HPDE6-E6E7 (cell line): ENCODE data around the gene GRIA4.
"Not testable (repeated sequence)": the region's sequence is repeated elsewhere in the genome, so short reads cannot be mapped to it uniquely, and the experiment has no call there.

Source experiments
- DNase-seq: peaks from one replicate; pipeline ENCODE4 v3.0.0; 2011; ENCODE audit warnings: missing footprints; ENCODE audit errors: extremely low spot score

The GRIA4 gene

GRCh38 chr11:105860105-105860504 lies 250.2 kb downstream of the GRIA4 start:
- DNase-seq = no peak

DNA sequence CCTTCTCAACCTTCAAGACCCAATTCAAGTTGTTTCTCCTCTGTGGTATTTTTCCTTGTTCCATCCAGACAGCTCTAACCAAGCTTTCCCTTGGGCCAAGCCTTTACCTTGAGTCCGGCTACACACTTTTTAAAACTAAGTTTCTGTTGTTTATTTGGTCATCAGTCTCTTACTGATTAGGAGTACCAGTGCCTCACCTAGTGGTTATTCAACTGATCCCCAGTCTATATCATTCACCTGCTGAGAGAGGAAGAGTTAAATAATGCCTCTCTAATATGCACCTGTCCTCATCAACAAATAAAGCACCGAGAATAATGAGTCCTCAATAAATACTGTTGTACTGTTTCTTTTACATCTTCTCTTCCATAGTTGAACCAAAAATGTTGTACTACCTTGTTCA lies 251.4 kb downstream of the GRIA4 start:
- DNase-seq = peak; percentile 4

GRCh38 chr11:105862736-105863367 lies 253.0 kb downstream of the GRIA4 start:
- DNase-seq = peak; percentile 33

- no peak for DNase-seq
These were observed 253.7 kb downstream of the GRIA4 start for GRCh38 chr11:105863523-105863922.

DNA sequence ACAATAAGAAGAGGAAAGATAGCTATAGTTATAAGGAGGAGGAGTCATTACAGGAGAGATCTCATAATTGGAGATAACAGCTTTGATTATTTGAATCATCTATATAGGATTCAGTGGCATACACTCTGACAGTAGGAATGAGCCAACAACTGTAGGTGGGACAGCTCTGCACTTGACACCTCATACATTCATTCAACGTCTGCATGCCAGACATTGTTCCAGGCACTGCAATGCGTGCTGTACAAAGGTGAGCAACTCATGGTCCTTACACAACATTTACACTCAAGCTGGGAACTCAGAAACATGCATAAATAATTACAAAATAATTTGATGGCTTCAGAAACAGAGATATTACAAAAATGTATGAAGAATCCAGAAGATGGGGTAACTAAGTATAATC lies 257.9 kb downstream of the GRIA4 start:
- DNase-seq = no peak

DNA sequence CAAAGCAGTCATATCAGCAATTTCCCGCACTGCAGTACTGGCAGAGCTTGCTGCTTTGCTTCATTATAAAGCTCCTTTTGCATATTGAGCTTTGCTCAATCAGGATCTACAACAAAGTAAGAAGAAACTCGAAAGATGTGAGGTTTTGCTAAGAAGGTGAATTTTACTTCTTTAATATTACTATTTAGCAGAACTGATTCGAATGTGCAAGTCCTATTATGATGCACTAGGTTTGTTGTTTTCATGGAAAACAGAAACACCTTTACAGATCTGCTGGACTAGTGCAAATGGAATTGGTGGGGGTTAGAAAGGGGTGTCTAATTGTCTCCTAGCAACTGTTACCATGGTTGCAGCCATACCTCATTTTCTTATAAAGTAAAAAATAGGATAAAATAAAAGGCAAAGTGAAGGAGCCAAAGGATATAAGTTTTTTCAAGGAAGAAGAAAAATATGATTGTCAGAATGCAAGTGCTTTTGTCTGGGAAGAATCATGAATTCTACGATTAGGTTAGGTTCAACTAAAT lies 259.0 kb downstream of the GRIA4 start:
- DNase-seq = no peak

- DNase-seq = no peak
These were observed 260.7 kb downstream of the GRIA4 start for GRCh38 chr11:105870516-105871113.

DNA sequence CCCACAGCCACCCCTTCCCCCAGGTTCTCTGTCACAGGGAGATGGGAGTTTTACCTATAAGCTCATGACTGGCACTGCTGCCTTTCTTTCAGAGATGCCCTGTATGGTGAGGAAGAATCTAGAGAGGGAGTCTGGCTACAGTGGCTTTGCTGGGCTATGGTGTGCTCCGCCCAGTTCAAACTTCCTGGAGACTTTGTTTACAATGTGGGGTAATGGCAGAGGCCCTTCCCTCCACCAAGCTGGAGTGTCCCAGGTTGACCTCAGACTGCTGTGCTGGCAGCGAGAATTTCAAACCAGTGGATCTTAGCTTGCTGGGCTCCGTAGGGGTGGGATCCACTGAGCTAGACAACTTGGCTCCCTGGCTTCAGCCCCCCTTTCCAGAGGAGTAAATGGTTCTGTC lies 268.6 kb downstream of the GRIA4 start:
- no peak for DNase-seq

GRCh38 chr11:105878927-105879326 lies 269.1 kb downstream of the GRIA4 start:
- not testable (repeated sequence) for DNase-seq

DNA sequence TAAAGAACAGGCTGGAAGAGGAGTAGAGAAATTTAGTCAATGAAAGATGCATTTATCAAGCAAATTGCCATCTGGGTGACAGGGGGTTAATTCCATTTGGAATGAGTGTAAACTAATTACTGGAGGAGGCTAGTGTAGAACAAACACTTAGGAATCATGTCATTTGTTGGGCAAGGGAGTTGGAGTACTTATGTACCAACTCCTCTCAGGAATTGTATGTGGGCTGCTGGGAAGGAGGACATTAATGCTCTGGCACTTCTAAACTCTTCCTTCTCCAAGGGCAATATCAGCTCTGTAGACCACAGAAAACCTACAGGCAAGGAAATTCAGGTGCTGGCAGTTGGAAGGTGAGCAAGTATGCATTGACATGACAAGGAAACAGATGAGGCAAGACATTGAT lies 271.2 kb downstream of the GRIA4 start:
- DNase-seq = no peak

- no peak for DNase-seq
These were observed 274.6 kb downstream of the GRIA4 start for GRCh38 chr11:105884436-105884835.

DNA sequence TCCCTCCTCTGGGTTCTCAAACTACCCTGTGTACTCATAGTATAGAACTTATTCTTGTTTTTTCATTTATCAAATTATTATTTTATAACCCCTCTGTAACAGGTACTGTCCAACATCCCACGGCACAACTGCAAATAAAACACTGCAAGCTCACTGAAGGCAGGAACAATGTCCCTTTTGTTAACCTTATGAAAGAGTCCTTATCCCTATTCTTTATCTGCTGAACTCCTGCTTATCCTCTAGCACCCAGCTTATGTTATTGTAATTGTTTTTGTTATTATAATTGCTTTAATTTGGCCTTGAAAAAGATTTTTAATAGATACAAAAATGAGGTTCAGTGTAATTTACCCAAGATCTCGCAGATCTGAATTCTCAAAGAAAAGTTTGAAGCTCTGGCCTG lies 281.8 kb downstream of the GRIA4 start:
- no peak for DNase-seq

DNA sequence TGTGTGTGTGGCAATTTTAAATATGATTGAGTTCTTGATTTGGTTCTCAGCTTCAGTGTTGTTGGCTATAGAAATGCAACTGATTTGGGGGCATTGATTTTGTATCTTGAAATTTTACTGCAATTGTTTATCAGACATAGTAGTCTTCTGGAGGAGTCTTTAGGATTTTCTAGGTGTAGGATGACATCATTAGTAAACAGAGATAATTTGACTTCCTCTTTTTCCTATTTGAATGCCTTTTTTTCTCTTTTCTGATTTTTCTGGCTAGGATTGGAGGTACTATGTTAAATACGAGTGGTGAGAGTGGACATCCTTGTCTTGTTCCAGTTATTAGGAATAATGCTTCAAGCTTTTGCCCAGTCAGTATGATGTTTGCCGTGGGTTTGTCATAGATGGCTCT lies 287.3 kb downstream of the GRIA4 start:
- DNase-seq = no peak

- DNase-seq = no peak
These were observed 289.9 kb downstream of the GRIA4 start for GRCh38 chr11:105899772-105900171.

GRCh38 chr11:105900515-105901035 lies 290.7 kb downstream of the GRIA4 start:
- DNase-seq = no peak

DNA sequence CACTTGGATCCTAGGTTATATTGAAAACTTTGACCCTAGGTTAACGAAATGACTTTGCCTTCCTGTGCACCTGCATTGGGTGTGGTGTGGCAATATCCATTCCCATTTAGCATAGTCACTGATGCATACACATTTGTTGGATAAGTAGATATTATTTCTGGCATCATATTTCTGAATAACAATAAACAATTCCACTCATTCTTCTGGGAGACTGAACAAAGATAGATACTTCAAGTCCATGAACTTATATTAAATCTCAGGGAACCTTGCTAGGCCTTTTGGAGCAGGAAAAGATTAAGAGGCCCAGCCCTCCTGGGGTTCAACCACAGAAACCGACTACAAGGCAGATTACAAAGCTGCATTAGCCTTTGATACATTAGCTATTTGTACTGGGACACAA lies 293.2 kb downstream of the GRIA4 start:
- no peak for DNase-seq

DNA sequence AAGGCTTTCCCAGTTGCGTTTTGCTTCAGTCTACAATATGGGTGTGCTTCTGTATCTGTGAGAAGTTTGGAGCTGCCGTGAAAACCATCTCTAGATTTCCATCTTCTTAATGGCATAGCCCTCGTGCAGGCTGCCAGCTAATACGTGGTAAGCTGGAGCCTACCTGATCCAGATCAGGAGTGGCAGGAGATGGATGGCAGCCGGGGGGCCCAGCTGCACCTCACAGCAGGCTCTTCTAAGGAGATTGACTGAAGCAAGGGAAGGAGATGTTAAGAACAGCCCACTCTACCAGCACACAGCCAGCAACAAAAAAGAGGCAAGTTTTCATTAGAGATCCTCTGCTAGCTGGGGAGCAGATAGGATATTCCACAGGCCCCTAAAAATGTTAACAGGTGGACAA lies 296.6 kb downstream of the GRIA4 start:
- DNase-seq = no peak

DNA sequence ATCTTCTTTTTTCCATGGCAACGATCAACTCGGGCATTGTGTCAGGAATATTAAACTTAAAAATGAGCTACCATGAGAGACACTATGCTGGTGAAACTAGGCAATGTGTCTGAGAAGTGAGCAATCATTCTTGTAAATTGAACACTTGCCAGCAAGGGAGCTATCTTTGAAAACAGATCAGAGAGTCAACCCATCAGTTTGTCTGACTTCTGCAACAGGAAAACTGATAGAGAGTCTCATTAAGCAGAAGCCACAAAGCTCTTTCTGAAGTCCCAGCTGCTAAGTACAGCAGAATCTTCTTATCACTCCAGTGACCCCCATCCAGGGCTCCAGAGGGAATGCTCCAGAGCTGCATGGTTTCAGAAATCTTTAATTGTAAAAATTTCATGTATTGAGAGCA lies 297.4 kb downstream of the GRIA4 start:
- DNase-seq = no peak

- peak; percentile 17 for DNase-seq
These were observed 300.3 kb downstream of the GRIA4 start for GRCh38 chr11:105910095-105910715.

DNA sequence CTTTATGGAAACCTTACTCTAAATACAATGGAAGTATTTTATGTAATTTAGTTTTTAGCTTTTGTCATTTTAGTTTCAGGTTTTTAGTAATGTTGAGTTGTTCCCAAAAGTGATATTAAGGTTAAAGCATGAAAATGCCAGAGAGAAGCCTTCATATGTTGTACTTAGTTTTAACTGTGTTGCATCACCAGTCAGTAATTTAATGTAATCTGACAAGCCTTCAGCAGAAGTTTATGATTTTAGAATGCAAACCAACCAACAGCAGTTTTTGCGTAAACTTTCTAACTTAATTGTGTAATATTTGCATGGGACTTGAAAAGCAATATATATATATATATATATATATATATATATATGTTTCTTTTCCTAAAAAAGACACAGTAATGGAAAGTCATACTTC lies 301.6 kb downstream of the GRIA4 start:
- DNase-seq = no peak

DNA sequence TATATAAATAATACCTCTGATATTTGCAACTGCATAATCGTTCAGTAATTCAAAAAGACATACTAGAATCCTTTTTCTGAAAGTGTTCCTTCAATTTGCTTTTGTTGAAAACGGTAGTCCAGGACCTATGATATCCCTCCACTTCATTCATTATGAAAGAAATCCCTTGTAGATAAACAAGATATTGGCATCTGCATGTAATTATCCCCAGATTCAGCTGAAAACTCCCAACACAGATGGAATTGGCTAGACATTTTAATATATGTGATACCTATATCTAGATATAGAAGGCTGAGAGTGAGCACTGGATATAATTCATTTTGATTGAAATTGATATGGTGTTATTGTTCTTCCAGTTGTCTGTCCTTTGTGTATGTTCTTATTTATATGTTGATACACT lies 302.8 kb downstream of the GRIA4 start:
- DNase-seq = no peak

DNA sequence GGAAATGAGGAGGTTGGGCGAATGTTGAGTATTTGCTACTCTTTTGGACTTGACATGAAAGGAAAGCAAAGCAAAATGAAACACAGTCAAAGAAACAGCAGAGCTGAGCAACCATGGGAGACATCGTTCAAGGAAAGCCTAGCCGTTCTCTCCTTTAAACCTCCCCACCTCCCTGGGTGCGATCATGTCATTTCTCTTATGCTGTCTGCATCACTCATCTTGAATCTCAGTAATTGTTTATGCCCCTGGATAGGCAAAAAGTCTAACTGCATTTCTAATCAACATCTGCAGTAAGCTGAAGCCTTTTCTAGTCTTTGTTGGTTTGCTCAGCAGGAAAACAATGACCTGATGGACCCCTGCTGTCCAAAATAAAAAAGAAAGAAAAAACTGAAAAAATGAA lies 305.1 kb downstream of the GRIA4 start:
- DNase-seq = no peak

DNA sequence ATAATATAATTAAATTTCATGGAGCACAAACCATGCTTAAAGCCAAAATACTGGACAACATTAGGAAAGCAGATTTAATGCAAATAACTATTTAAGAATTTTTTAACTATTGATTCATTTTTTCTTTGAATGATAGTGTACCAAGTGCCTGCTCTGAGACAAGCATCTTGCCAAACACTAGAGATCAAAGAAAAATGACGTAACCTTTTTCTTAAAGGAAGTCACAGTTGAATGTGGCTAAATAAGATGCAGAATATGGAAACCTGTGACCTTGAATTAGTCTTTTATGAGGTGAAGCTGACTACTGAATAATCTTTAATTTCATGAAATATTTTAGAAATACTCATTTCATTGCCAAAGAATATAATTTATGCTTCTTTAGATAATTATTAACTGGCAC lies 308.2 kb downstream of the GRIA4 start:
- DNase-seq = no peak
